K562 (cell line): Measurements from ENCODE around the gene NNAT. TPM values are rescaled to one million over a fixed set of nuclear protein-coding genes. Genes with fewer than 3 reads are reported as not detected.

Experiments
- ATAC-seq: fragments of 200-7000 bp; cut with Tn5 transposase; 3 replicates; pipeline ENCODE4 v1.9.1; 2020; ENCODE audit warnings: moderate library complexity
- BruUV-seq: library from RNA; stranded (reverse); fragments of 400-500 nt; replicated peaks from 2 replicates; lab custom pipeline; 2021; lab: Mats Ljungman, UMichigan
- CTCF ChIA-PET: fragments of 300-600 bp; formaldehyde crosslinking; extraction: SDS; loops from one replicate; lab custom pipeline; 2021; ENCODE audit warnings: low intra/inter-chr PET ratio; lab: Yijun Ruan, JAX
- POLR2A ChIA-PET: fragments of 300-600, 350-650 bp; sonication (Branson Sonifier 250); formaldehyde crosslinking; extraction: SDS; loops from one replicate; lab custom pipeline; 2021; ENCODE audit warnings: antibody characterized with exemption, inconsistent platforms; lab: Yijun Ruan, JAX
- DNase-seq, 4 experiments: peaks; one replicate each; pipeline versions ENCODE4 v3.0.0 to v3.0.0-alpha.2; 2011 to 2018; ENCODE audit warnings: low spot score in 3 of 4, mixed read lengths in 3 of 4; ENCODE audit errors: extremely low read depth in 1 of 4
- FAIRE-seq: peaks from 2 replicates; lab custom pipeline; 2011; peaks lifted over from hg19 to GRCh38; lab: Jason Lieb, UNC
- H2AFZ ChIP-seq: 2 replicates; pipeline ENCODE4 v1.6.0; 2011; ENCODE audit warnings: low read depth, low read length, control low read depth, inconsistent platforms
- H3K27ac ChIP-seq: fragments of 200-600 bp; 3 replicates; pipeline ENCODE4 v1.8.0; 2011; ENCODE audit warnings: low read depth, mild to moderate bottlenecking, control low read depth, inconsistent platforms, low read length, moderate library complexity, mixed read lengths; ENCODE audit errors: extremely low read depth
- H3K27me3 ChIP-seq, 2 experiments: fragments of 300-600 bp in 1 of 2; 2 replicates in 1 of 2; 3 replicates in 1 of 2; pipeline versions ENCODE4 v1.6.0 to v1.8.0; 2011; ENCODE audit warnings: inconsistent platforms in 2 of 2, low read length in 2 of 2, mild to moderate bottlenecking in 1 of 2, mixed read lengths in 1 of 2, moderate library complexity in 1 of 2; ENCODE audit not compliant: control insufficient read depth in 2 of 2, insufficient read depth in 2 of 2
- H3K36me3 ChIP-seq: fragments of 300-600 bp; 3 replicates; pipeline ENCODE4 v1.8.0; 2011; ENCODE audit warnings: mild to moderate bottlenecking, low read length, inconsistent platforms; ENCODE audit not compliant: control insufficient read depth, insufficient read depth
- H3K4me1 ChIP-seq, 2 experiments: fragments of 200-600 bp in 1 of 2; replicated peaks in 1 of 2; 2 replicates in 1 of 2; 3 replicates in 1 of 2; pipeline versions ENCODE4 v1.5.1 to v1.8.0; 2011; ENCODE audit warnings: inconsistent platforms in 2 of 2, low read length in 2 of 2, mild to moderate bottlenecking in 1 of 2, mixed read lengths in 1 of 2, moderate library complexity in 1 of 2; ENCODE audit not compliant: control insufficient read depth in 2 of 2, insufficient read depth in 2 of 2
- H3K4me2 ChIP-seq: 2 replicates; pipeline ENCODE4 v1.6.1; 2011; ENCODE audit warnings: low read length, control low read depth, inconsistent platforms, mixed read lengths; ENCODE audit not compliant: insufficient read depth
- H3K4me3 ChIP-seq: fragments of 200-600 bp; sonication (generic), shearing (Covaris generic); 2 replicates; pipeline ENCODE4 v1.5.1; 2016; ENCODE audit warnings: control low read depth, inconsistent platforms
- H3K79me2 ChIP-seq: fragments of 200-600 bp; 3 replicates; pipeline ENCODE4 v1.8.0; 2011; ENCODE audit warnings: low read length, inconsistent platforms; ENCODE audit not compliant: control insufficient read depth, insufficient read depth
- H3K9ac ChIP-seq, 2 experiments: 2 replicates each; pipeline versions ENCODE4 v1.6.0 to v1.6.1; 2011; ENCODE audit warnings: low read depth in 2 of 2, low read length in 2 of 2, control low read depth in 1 of 2, inconsistent platforms in 1 of 2, mild to moderate bottlenecking in 1 of 2, mixed read lengths in 1 of 2; ENCODE audit not compliant: insufficient read depth in 1 of 2
- H3K9me1 ChIP-seq: one replicate; pipeline ENCODE4 v1.6.0; 2011; ENCODE audit warnings: inconsistent platforms, mild to moderate bottlenecking, low read length, moderate library complexity; ENCODE audit not compliant: control insufficient read depth, insufficient read depth
- H3K9me3 ChIP-seq: replicated peaks from 2 replicates; pipeline ENCODE4 v1.5.1; 2011; ENCODE audit warnings: low read depth, low read length, inconsistent platforms; ENCODE audit not compliant: control insufficient read depth, insufficient read depth
- H4K20me1 ChIP-seq: replicated peaks from 2 replicates; pipeline ENCODE4 v1.6.1; 2011; ENCODE audit warnings: low read length, inconsistent platforms, mixed read lengths; ENCODE audit not compliant: control insufficient read depth, insufficient read depth
- CREB3 ChIP-seq: fragments of 450-650 bp; conservative IDR thresholded peaks from 2 replicates; pipeline ENCODE4 v1.6.1; 2016; ENCODE audit warnings: missing genetic modification characterization, low read depth, mild to moderate bottlenecking, missing compliant biosample characterization, moderate library complexity
- E2F5 ChIP-seq: sonication (generic); formaldehyde crosslinking; IDR thresholded peaks from 2 replicates; pipeline ENCODE4 v1.8.0; 2022; ENCODE audit warnings: mild to moderate bottlenecking, missing genetic modification reagents
- HDAC3 ChIP-seq: fragments of 450-650 bp; IDR thresholded peaks from 2 replicates; pipeline ENCODE4 v1.6.1; 2018; ENCODE audit warnings: borderline replicate concordance, mild to moderate bottlenecking, moderate library complexity; ENCODE audit not compliant: partially characterized antibody
- RHOXF2B ChIP-seq: fragments of 250-450 bp; sonication (Bioruptor Pico); conservative IDR thresholded peaks from 2 replicates; pipeline ENCODE4 v1.5.1; 2021
- TCFL5 ChIP-seq: fragments of 250-450 bp; sonication (Bioruptor Pico); conservative IDR thresholded peaks from 2 replicates; pipeline ENCODE4 v1.6.1; 2021; ENCODE audit warnings: mild to moderate bottlenecking, moderate library complexity, matching md5 sums
- ZBTB40 ChIP-seq, 2 experiments: fragments of 450-650 bp in 1 of 2; sonication (generic) in 1 of 2; formaldehyde crosslinking in 1 of 2; IDR thresholded peaks; 2 replicates each; pipeline versions ENCODE4 v1.7.1 to v1.9.0; 2016 to 2022; ENCODE audit warnings: inconsistent platforms in 1 of 2, mild to moderate bottlenecking in 1 of 2, missing genetic modification reagents in 1 of 2
- ZNF134 ChIP-seq: fragments of 250-450 bp; sonication (Bioruptor Pico); conservative IDR thresholded peaks from 2 replicates; pipeline ENCODE4 v1.4.0; 2020
- WGBS: fragments of 100-300 bp; shearing (Covaris generic); methylation state at CpG from one replicate; pipeline ENCODE4 v1.1.6; 2016; ENCODE audit warnings: low coverage, mixed read lengths; ENCODE audit not compliant: insufficient coverage; ENCODE audit errors: missing lambda C conversion rate; 5-methylcytosine and 5-hydroxymethylcytosine counted together
- in situ Hi-C: fragments of 300-500 bp; cut with MboI; formaldehyde crosslinking; loops from 4 replicates; pipeline ENCODE4 v1.15.0; 2018; ENCODE audit warnings: inconsistent platforms, mixed read lengths
- intact Hi-C: fragments of 100-400 bp; cut with micrococcal nuclease; formaldehyde crosslinking; loops from 2 replicates; pipeline ENCODE4 v1.14.2; 2022
- polyA plus RNA-seq, 8 experiments: library from polyadenylated mRNA; depleted of rRNA in 4 of 8; stranded (reverse) in 5 of 8; unstranded in 3 of 8; fragments of >200 nt; fragmentation: Nextera tagmentation in 2 of 8; fragmentation: Illumina TruSeq in 1 of 8; extraction: Ambion mirVana in 2 of 8; extraction: Trizol in 1 of 8; gene quantifications; 2 replicates each; pipeline versions ENCODE4 v1.2.1 to v1.2.3, GENCODE V29; 2011 to 2014; ENCODE audit warnings: inconsistent platforms in 1 of 8, missing spikeins in 1 of 8
- total RNA-seq, 7 experiments: library from RNA; depleted of rRNA in 6 of 7; stranded (reverse); fragments of >200 nt in 6 of 7; fragmentation: Illumina TruSeq in 2 of 7; extraction: Trizol in 2 of 7; gene quantifications; 2 replicates each; pipeline versions ENCODE4 v1.2.1 to v1.2.3, GENCODE V29; 2011 to 2021; ENCODE audit warnings: low replicate concordance in 1 of 7

Gene NNAT
- total and polyA plus RNA-seq, 9 of the 15 experiments (the other 6 are each of a cell fraction or from before 2014, with no cell fraction given): 0.13 TPM; not detected in 8

GRCh38 chr20:37515876-37516275 lies 5.2 kb upstream of the NNAT start:
- DNase-seq (no peak), FAIRE-seq (no peak), ATAC-seq (no peak)
- intact Hi-C loops (no loop called here), in situ Hi-C loops (no loop called here)
- POLR2A ChIA-PET: interaction anchor here (1.5 kb wide), 1 partner anchor 10 kb away, joined by 4 read pairs; no protein-coding TSS in a partner anchor
- H3K36me3 ChIP-seq: peaks cover 21% of the 10 kb centered on the region; the same call in 1 of the 3 replicates
- no peak overlapping the region for H3K4me2 ChIP-seq
- no peak overlapping the region for H3K9ac ChIP-seq
- H3K4me1 ChIP-seq: peaks cover 0 to 5% of the 10 kb centered on the region in 2 experiments; a peak in 1 of 5 replicates
- no peaks in the 10 kb centered on the region; the same call in 2 of the 3 replicates for H3K79me2 ChIP-seq
- H3K4me3 ChIP-seq: no peak overlapping the region
- no TSS peak for BruUV-seq
- H3K27ac ChIP-seq: no peak overlapping the region
- peaks cover 3% of the 10 kb centered on the region; the same call in 1 of the 2 replicates for H4K20me1 ChIP-seq
- WGBS: 85% methylated on average over 4 of the region's 4 CpGs
- no peaks in the 10 kb centered on the region for H3K27me3 ChIP-seq
- CTCF ChIA-PET: no interaction called here
- TF ChIP-seq RHOXF2B: no peak
- TF ChIP-seq TCFL5 (CRISPR knock-in tag): no peak
- no peak for TF ChIP-seq E2F5
- TF ChIP-seq CREB3 (tag): no peak
- no peak for TF ChIP-seq HDAC3
- TF ChIP-seq ZBTB40 (IDR thresholded peaks at IDR 0.05): no peak
- no peak for TF ChIP-seq ZBTB40 (CRISPR knock-in tag; IDR thresholded peaks at IDR 0.05)
- no peak for TF ChIP-seq ZNF134 (CRISPR knock-in tag)
- H2AFZ ChIP-seq: no peak overlapping the region
- H3K9me3 ChIP-seq: no peaks in the 10 kb centered on the region
- no peaks in the 10 kb centered on the region for H3K9me1 ChIP-seq
